ENCODE measurements around the gene RAC3. TPM values are rescaled to one million over a fixed set of nuclear protein-coding genes. Genes with fewer than 3 reads are reported as not detected.

The RAC3 gene
- polyA plus RNA-seq, 4 donors, result 10.0 to 17.7 (median 12.1) TPM

DNA sequence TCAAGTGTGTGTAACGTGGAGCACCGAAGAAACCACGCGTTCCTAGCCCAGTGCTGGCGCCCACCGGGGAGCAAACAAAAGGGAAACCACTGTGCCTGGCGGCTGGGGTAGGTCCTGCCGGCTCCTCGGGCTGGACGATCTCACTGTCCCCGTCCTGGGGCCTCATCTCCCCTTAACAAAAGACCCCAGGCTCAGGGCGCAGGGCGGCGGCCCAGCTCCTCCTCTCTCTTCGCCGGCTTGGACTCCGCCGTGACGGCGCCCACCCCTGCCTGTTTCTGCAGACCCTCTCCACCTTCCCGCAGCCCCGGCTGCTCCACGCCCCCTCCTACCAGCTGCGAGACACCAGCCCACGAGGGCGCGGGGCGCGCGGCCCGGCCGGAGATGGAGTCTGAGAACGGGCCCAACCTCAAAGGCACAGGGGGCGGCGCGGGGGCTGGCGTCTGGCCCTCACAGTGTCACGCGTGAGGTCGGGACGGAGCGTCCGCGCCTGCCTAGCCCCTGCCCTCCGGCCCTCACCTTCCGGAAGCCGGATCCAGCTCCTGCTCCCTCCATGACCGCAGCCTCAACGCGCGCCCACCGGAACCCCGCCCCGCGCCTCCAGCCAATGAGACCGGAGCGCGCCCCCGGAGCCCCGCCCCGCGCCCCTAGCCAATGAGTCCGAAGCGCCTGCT is 9.0 kb upstream of the RAC3 start, which contains the start of gene CENPX:
Gene CENPX, minus strand, starts transcription at position 569 of the 671 bp plus-strand sequence. Its CDS starts 17 bp downstream, at position 552.
- DNase-seq (ENCODE audit: low read depth in 4 of 4, low spot score in 3 of 4), result no peak

DNA sequence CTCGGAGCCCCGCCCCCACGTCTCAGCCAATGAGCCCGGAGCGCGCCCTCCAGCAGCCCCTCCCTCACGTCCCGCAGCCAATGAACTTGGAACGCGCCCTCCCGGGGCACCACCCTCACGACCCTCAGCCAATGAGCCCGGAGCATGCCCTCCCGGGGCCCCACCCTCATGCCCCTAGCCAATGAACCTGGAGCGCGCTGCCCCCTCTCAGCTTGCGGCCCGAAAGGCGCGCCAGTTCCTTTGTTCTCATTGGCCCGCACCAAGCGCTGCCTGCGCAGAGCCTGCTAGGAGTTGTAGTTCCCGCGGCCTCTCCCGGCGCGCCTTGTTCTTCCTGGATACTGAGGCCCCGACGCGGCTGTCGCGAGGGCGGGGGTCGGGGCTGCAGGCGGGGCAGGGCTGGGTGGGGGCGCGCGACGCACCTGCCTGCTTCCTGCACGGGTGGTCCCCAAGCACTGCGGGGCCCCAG is 8.5 kb upstream of the RAC3 start, which contains the start of gene LRRC45:
Gene LRRC45, plus strand, starts transcription at position 325 of the 466 bp plus-strand sequence. CDS start 339 bp downstream, outside the sequence.
- DNase-seq (ENCODE audit: low read depth in 4 of 4, low spot score in 3 of 4), result peak; percentile 93 to 98 (median 98)

DNA sequence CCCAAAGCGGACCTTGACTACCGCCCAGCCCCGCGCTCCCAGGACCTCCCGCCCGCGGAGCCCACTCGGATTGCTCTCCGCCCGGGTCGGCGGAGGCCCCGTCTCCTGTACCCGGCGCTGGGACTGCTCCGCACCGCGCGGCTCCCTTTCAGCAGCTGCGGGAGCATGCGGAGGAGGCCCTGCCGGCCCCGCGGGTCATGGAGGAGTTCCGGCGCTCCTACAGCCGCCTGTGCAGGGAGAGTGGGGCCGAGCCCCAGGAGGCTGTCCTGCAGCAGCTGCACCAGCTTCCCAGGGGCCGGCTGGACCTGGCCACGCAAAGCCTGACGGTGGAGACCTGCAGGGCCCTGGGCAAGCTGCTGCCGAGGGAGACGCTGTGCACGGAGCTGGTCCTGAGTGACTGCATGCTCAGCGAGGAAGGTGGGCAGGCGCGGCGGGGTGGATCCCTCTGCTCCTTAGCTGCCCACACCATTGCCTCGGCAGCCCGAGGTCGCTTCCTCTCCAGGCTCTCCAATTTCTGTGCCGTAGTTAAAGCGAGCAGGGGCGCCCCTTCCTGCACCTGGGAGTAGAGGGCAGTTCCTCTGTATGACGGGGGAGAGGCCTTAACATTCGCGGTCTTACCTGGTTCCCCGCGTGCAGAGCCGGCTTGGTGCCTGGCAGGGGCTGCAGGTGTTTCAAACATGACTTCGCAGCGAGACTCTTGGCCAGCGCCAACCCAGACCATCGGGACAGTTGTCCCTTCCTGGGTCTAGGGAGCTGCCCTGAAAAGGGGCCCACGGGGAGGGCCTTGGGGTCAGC is 7.8 kb upstream of the RAC3 start:
- DNase-seq (ENCODE audit: low read depth in 4 of 4, low spot score in 3 of 4), result no peak

DNA sequence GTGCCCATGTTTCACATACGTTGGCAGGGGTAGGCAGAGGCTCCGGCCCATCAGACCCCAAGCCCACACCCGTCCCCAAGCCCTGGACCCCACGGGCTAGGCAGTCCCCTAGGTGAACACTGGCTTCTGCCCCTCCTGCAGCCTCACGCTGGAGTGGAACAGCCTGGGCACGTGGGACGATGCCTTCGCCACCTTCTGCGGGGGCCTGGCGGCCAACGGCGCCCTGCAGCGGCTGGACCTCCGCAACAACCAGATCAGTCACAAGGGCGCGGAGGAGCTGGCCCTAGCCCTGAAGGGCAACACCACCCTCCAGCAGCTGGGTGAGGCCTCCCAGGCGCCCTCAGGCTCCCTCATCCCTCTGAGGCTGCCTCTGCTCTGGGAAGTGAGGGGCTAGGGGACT is 6.6 kb upstream of the RAC3 start:
- DNase-seq (ENCODE audit: low read depth in 4 of 4, low spot score in 3 of 4), result no peak

- DNase-seq (ENCODE audit: low read depth in 4 of 4, low spot score in 3 of 4), result no peak
Measured at GRCh38 chr17:82025401-82026107, 5.9 kb upstream of the RAC3 start.

GRCh38 chr17:82028246-82028645 is 3.2 kb upstream of the RAC3 start:
- no peak for DNase-seq (ENCODE audit: low read depth in 4 of 4, low spot score in 3 of 4)

GRCh38 chr17:82028966-82029365 is 2.5 kb upstream of the RAC3 start:
- no peak for DNase-seq (ENCODE audit: low read depth in 4 of 4, low spot score in 3 of 4)

GRCh38 chr17:82029391-82029790 is 2.1 kb upstream of the RAC3 start:
- DNase-seq (ENCODE audit: low read depth in 4 of 4, low spot score in 3 of 4), result no peak

- DNase-seq (ENCODE audit: low read depth in 4 of 4, low spot score in 3 of 4), result no peak
Measured at GRCh38 chr17:82029990-82030469, 1.4 kb upstream of the RAC3 start.

- DNase-seq (ENCODE audit: low read depth in 4 of 4, low spot score in 3 of 4), result peak in 1 of 4 donors; percentile 82
Measured at GRCh38 chr17:82030470-82031302, 792 bp upstream of the RAC3 start.

DNA sequence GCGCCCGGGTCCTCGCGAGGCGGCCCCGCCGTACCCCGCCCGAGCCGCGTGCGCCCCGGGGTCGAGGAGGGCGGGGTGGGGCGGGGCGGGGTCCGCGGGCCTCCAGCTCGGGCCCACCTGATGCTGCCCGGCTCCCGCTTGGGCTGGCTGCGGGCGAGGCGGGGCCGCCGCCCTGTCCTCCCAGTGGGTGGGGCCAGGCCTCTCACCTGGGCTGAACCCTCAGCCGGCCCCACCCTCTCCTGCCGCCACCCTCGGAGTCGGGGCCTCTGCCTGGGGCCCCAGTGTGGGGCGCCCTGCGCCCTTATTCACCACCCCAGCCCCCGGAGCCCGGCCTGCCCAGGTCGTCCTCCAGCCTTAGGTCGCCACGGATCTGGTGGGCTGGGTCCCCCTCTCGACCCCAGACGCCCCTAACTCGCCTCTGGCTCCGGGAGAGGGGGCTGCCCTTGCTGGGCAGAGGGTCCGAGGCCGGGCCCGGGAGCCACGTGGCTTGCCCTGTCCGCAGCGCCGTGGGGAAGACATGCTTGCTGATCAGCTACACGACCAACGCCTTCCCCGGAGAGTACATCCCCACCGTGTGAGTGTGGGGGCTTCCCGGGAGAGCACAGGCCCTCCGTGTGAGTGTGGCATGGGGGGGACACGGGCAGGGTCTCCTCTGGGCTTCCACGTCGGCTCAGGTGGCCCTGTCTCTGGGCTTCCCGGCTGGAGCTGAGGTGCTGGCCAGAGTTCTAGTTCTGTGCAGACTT is 578 bp downstream of the RAC3 start:
- no peak for DNase-seq (ENCODE audit: low read depth in 4 of 4, low spot score in 3 of 4)

DNA sequence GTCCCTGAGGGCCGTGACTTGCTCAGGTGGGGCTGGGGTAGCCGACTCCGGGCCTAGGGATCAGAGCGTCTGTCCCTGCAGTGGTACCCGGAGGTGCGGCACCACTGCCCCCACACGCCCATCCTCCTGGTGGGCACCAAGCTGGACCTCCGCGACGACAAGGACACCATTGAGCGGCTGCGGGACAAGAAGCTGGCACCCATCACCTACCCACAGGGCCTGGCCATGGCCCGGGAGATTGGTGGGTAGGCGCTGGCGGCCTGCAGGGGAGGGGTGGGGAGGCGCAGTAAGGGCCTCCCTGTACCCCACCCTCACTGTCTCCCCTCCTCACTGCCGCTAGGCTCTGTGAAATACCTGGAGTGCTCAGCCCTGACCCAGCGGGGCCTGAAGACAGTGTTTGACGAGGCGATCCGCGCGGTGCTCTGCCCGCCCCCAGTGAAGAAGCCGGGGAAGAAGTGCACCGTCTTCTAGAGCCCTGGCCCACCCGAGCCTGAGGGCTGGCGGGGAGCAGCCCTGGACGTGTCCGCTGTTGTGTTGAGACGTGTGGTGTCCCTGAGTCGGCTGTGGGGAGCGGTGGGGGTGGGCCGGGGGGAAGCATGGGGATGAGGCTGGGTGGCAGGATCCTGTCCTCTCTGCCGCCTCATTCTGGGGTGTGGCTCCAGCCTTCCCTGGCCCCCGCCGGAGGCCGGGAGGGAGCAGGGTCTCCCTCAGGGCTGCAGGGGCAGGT is 2.0 kb downstream of the RAC3 start:
- no peak for DNase-seq (ENCODE audit: low read depth in 4 of 4, low spot score in 3 of 4)

DNA sequence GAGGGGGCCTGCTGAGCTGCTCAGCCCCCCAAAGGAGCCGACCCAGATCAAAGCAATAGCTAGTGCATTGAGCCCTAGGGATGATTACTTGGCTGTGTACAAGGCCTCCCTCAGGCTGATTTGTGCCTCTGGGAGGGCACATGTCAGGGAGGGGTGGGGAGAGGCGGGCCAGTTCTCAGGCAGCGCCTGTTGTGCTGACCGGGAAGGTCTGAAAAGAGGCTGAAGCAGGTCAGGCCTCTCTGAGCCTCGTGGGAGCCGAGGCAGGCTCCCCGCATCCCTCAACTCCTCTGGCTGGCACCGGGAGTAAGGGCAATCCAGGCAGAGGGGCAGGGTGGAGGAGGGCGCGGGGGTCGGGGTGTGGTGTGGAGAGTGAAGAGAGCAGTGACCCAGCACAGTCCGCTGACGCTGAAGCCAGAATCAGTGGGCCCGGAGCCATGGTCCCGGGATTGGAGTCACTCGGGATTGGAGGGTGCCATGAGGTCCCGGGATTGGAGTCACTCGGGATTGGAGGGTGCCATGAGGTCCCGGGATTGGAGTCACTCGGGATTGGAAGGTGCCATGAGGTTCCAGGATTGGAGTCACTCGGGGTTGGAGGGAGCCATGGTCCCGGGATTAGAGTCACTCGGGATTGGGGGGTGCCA is 3.0 kb downstream of the RAC3 start:
- DNase-seq (ENCODE audit: low read depth in 4 of 4, low spot score in 3 of 4), result no peak

DNA sequence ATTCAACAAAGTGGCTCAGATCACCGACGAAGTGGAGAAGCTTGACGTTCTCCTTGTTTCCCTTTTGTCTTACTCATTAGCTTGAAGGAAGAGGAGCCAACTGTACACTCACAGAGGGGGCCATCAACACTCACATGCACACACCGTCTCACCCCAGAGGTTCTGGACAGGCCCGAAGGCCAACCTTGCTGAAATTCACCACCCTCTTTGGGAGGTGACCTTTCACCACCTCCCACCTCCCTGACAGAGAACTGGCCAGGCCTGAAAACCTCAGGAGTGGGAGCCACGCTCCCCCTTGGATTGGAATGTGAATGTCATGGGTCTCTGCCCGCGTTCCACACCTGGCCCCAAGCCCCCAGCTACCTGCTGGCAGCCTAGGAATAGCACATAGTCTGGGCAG is 4.0 kb downstream of the RAC3 start:
- no peak for DNase-seq (ENCODE audit: low read depth in 4 of 4, low spot score in 3 of 4)

DNA sequence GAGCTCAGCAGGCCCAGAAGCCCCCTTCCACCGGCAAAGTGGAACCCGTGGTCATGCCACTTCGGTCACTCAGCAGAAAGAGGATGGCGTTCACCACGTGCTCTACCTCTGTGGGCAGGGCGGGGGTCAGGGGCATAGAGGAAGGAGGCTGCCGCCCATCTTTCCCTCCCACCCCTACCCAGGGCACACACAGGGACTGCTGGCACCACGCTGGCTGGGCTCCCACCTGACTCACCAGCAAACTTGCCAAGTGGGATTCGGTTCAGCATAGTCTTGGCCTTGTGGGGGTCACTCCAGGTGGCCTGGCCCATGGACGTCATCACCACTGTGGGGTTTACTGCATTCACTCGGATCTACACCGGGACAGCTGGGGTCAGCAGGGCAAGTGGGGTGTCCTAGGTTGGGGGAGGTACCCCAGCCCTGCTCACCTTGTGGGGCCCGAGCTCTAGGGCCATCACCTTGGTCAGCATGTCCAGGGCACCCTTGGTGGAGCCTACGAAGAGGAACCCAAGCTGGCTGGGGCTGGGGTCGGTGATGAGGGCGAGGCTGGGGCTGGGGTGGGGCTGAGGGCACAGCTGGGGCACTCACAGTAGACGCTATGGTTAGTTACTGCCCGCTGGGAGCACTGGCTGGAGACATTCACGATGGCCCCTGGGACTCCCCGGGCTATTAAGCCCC is 4.6 kb downstream of the RAC3 start:
- no peak for DNase-seq (ENCODE audit: low read depth in 4 of 4, low spot score in 3 of 4)

- no peak for DNase-seq (ENCODE audit: low read depth in 4 of 4, low spot score in 3 of 4)
Measured at GRCh38 chr17:82036634-82037091, 5.2 kb downstream of the RAC3 start.

DNA sequence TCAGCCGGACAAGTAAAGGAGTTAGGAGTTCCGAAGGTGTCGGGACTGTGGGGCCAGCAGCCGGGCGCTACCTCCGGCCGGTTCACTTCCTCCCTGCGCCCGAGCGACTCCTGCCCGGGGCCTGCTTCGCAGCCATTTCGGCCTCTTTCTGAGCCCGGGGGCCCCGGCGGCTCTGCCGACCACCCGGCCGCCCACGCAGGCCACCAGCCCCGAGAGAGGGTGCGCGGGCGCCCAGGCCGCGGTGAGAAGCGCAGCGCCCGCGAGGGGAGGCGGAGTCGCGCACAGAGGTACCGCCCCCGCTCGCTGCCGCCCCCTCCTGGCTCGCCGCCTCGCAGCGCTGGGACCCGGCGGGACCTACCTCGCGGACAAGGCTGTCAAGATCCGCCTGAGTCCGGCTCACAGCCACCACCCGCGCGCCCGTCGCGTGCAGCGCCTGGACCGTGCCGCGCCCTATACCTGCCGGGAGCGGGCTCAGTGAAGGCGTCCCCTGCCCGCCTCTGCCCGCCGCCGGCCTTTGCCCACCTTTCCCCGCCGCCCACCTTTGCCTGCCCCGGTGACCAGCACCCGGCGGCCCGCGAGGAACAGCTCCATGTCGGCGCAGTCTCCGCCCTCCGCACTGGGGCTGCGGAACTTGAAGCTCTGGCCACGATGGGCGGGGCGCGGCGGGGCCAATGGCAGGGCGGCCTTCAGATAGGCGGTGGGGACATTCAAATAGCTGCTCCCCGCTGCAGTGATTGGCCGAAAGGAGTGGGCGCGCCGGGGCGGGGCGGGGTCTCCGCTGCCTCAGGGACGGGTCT is 5.8 kb downstream of the RAC3 start, which contains the start of gene DCXR:
Gene DCXR, minus strand, starts transcription at position 606 of the 797 bp plus-strand sequence. Its CDS starts 15 bp downstream, at position 591.
- peak; percentile 88 to 93 (median 90) for DNase-seq (ENCODE audit: low read depth in 4 of 4, low spot score in 3 of 4)
